Measurements from ENCODE around the gene PIK3R4.

PIK3R4 gene

DNA sequence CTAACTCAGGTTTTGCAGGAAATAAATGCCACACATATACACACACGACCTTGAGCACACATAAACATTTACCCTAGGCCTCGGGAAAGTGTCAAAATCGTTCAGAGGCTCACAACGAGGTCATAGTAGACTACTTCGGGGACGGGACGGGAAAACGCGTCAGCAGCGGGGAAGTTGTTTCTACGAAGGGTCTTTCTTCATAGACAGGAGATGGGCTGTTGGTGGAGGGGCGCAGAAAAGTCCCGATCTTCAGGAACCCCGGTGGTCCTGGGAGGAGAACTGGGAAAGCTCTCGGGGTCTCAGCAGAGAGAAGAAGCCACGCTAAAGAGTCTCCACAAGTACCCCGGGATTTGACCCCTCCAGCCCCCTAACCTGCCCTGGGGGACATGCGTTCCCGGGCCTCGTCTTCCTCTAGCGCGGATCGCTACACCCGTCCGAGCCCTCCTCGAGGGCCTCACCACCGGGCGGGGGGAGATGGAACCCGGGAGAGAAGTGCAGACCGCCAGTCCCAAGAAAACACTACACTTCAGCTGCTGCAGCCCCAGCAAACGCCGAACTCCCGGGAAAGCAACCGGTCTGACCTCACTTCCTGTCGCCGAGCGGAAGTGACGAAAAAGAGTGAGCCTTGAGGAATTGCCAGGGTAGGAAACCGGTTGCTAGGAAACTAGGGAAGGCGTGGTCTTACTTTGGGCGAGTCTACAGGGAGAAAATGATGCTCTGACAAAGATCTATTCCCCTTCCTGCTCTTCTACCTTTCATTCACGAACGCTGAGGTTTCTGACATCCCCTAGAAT is at the start of gene PIK3R4:
Gene PIK3R4, minus strand, starts transcription at position 584 of the 794 bp plus-strand sequence. CDS start 1,611 bp downstream, outside the sequence.
- DNase-seq = peak; percentile 96

GRCh38 chr3:130795396-130795795 is 48.8 kb upstream of the PIK3R4 start:
- no peak for DNase-seq

- DNase-seq = no peak
These were observed 45.6 kb upstream of the PIK3R4 start for GRCh38 chr3:130792246-130792645.

DNA sequence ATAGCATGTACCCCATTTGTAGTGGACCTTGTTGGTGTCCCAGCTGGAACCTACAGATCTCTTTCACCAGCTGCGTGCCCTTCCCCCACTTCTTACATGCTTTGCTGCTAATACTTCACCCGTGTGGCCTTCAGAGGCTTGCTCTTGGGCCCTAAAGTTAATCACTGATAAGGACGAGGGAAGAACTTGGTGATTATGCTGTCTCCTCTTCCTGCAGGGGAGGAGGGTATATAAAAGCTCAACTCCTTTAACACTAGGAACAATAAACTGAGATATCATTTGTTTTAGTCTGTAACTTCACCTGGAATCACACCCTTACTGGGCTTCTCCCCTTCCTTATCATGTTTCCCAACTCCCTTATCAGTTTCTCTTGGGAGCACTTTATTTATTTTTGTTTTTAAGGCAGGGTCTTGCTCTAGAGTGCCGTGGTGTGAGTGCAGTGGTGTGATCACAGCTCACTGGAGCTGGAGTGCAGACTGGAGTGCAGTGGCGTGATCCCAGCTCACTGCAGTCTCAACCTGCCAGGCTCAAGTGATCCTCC is 43.2 kb upstream of the PIK3R4 start:
- no peak for DNase-seq

DNA sequence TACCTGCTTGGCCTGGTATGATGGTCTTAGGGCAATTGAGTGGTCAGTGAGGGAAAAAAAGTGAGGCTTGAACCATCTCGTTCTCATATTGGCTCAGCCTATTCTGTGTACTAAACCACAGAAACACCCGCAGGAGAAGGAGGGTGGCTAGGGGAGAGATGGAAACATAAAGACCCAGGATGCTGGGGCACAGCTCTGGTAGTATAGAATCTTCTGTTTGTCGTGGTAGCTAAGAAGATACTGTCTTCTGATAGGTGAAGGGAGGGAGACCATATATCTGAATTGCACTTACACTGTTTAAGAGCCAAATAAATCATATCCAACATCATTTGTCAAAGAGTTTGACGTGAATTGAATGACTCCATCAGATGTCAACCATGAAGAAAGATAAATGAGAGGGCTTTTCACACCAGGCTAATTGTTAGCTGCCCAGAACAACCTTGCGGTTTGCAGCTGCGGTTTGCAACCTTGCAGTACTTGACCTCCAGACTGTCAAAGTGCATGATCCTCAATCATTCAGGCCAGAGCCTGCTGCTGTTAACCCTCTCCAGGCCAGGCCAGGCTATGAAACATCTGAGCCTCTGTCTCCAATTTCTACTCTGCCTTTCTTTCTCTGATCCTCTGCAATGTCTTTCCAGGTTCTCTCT is 40.9 kb upstream of the PIK3R4 start:
- DNase-seq = no peak

DNA sequence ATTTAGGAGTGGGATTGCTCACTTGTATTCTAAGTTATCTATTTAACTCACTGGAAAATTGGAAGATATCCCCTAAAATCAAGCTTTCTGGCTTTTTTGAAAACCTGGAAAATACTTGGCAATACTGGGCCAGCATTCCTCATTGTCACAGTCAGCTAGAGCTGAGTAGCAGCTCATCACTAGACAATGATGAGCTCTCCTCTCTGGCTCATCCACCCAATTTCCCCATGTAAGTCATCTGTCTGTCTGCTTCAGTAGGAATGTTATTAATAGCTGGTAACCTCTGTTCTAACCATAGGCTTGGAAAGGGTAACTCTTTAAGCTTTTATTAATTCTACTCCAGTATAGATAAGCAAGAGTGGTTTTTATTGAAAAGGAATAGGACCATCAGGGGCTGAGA is 39.7 kb upstream of the PIK3R4 start:
- DNase-seq = no peak

DNA sequence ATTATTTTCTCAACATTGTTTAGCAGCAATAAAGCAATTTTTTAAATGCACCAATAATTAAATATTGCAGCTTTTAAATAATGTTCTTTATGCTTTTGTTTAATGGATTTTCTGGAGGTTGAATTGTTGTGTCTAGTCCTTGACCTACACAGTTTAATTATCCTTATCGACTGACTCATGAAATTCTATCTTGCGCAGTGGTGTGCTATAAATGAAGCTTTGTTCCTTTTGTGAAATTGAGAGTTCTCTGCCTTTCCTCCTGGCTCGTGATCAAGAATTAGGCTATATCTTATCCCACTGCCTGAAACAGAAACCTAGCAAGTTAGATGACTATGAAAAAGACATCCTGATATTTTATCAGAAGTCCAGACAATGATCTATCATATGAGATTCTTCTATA is 37.0 kb upstream of the PIK3R4 start:
- DNase-seq = no peak

GRCh38 chr3:130779486-130779885 is 32.9 kb upstream of the PIK3R4 start:
- DNase-seq = no peak

GRCh38 chr3:130779031-130779430 is 32.4 kb upstream of the PIK3R4 start:
- DNase-seq = no peak

- no peak for DNase-seq
These were observed 26.7 kb upstream of the PIK3R4 start for GRCh38 chr3:130773366-130773765.

- no peak for DNase-seq
These were observed 25.5 kb upstream of the PIK3R4 start for GRCh38 chr3:130772129-130772528.

DNA sequence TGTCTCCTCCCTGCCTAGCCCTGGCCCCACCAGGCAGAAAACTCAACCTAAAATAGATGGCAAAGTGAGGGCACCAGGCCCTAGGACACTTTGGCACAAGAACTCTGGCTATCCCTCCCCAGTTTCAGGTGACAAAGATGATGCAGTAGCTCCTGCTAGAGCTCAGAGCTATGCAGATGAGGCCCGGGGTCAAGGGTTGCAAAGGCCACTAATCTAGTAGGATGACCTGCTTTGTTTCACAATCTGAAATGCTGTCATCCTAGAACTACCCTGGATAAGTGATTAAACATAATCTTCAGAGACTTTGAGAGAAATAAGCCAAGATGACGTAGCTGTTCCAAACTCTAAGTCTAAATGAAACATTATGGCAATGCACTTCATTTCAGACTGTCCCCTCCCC is 24.0 kb upstream of the PIK3R4 start:
- DNase-seq = no peak

DNA sequence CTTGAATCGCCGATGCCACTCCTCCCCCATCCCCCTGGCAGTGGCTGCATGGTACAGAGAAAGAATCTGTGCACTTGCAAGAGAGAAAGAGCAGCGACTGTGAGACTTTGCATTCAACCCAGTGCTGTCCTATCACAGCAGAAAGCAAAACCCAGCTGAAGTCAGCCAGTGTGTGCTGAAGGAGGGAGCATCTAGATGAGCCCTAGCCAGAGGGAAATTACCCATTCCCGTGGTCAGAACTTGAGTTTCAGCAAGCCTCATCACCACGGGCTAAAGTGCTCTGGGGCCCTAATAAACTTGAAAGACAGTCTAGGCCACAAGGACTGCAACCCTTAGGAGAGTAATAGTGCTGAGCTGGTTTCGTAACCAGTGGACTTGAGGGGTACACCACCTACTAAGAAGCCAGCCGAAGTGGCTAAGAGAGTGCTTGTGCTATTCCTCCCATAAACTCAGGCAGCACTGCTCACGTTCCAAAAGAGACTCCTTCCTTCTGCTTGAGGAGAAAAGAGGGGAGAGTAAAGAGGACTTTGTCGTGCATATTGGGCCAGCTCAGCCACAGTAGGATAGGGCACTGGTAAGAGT is 15.2 kb upstream of the PIK3R4 start:
- DNase-seq = no peak

- DNase-seq = no peak
These were observed 14.3 kb upstream of the PIK3R4 start for GRCh38 chr3:130760922-130761321.

GRCh38 chr3:130759692-130760338 is 13.2 kb upstream of the PIK3R4 start:
- no peak for DNase-seq

- DNase-seq = no peak
These were observed 12.2 kb upstream of the PIK3R4 start for GRCh38 chr3:130758624-130759369.

- no peak for DNase-seq
These were observed 11.1 kb upstream of the PIK3R4 start for GRCh38 chr3:130757611-130758150.

- DNase-seq = no peak
These were observed 9.0 kb upstream of the PIK3R4 start for GRCh38 chr3:130755666-130756065.

GRCh38 chr3:130748981-130749380 is 2.4 kb upstream of the PIK3R4 start:
- no peak for DNase-seq

DNA sequence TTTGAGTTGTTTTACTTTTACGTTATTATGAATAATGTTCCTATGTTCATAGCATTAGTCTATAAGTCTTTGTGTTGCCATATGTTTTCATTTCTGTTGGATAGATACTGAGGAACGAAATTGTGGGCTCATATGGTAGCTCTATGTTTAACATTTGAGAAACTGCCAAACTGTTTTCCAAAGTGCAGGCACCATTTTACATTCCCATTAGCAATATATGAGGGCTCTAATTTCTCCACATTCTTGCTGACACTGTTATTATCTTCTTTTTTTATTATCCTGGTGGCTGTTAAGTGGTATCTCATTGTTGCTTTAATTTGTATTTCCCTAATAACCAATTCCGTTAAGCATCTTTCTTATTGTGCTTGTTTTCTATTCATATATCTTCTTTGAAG is 1.8 kb upstream of the PIK3R4 start:
- no peak for DNase-seq

- no peak for DNase-seq
These were observed 3.3 kb downstream of the PIK3R4 start for GRCh38 chr3:130743354-130743753.

GRCh38 chr3:130741946-130742610 is 4.6 kb downstream of the PIK3R4 start:
- no peak for DNase-seq
